GM19043 (cell line): ENCODE data around the gene HSD17B3.
"Not testable (repeated sequence)": the region's sequence is repeated elsewhere in the genome, so short reads cannot be mapped to it uniquely, and the experiment has no call there.

Experiments used
- ATAC-seq: cut with Tn5 transposase; IDR thresholded peaks from one replicate; pipeline ENCODE4 v1.9.1; 2021; ENCODE audit warnings: low read depth; ENCODE audit not compliant: unreplicated experiment

The HSD17B3 gene

GRCh38 chr9:96309850-96310249 lies 7.9 kb upstream of the HSD17B3 start:
- ATAC-seq, result no peak

- not testable (repeated sequence) for ATAC-seq
Observed at GRCh38 chr9:96306958-96307357, 5.0 kb upstream of the HSD17B3 start.

- ATAC-seq, result no peak
Observed at GRCh38 chr9:96305171-96305570, 3.2 kb upstream of the HSD17B3 start.

DNA sequence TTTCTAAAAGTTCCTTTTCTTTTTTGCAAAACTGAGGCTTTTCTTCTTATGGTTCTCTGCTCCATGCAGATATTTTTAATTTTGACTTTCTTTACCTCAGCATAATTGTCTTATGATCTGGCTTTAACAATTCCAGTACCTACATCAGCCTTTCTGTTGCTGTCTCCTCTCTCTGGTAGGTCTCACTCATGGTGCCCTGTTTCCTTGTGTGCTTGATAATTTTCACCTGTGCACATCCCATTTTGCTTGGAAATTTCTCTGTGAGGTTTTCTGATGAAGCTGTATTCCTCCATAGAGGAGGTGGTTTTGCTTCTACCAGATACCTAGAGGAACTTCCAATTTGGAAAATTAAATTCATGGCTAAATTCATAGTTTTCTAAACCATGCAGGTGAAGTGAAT lies 2.3 kb upstream of the HSD17B3 start:
- ATAC-seq, result no peak

DNA sequence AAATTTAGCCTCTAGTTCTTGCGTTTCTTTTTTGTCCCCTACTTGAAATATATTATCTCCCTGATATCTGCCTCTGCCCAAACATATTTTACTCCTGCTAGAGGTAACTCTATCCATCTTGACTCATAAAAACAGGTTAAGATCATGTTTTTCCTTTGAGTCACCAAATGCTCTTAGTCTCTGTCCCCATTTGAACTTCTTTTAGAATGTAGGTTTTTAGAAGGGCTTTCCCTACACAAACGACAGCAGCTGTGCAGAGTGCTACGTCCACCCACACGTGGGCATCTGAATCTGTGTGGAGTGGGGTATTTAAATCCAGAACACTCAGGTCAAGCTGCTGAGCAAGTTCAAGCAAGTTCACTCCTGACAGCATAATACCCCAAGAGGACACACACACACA lies 2.2 kb downstream of the HSD17B3 start:
- ATAC-seq, result no peak

DNA sequence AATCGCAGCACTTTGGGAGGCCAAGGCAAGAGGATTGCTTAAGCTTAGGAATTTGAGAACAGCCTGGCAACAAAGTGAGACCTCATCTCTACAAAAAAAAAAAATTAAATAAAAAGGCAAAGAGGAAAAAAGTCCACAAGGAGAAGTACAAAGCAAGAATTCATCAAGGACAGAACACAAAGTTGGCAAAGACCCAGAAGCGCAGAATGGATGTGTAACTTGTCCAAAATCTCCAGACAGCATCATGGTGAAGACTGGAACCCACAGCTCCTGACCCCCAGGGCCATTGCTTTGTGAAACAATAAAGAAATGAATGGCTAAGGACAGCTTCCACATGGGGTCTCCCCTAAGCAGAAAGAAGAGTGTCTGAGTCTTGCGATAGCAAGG lies 7.8 kb downstream of the HSD17B3 start:
- no peak for ATAC-seq

DNA sequence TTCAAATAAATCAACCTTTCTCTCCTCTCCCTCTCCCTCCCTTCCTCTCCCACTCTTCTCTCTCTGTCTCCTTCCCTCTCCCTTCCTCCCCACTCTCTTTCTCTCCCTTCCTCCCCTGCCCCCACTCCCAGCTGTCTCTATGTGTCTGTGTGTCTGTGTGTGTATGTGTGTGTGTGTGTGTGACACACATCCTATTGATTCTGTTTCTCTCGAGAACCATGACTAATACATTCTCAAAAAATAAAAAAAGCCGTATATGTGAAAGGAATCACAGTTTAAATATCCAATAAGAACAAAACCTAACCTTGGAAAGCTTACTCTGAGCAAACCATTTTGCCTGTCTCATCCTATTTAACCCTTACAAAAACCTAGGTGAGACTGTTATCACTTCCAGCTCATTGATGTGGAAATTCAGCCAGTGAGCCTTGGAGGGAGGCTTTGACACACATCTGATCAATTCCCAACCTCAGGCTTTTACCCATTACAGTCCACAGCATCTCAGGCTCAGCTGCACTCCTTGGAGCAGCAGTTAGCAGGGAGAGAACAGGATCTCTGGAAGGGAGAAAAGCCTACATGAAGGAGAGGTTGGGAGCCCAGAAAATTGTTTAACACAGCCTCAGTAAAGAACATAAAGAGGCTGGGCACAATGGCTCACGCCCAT lies 8.3 kb downstream of the HSD17B3 start:
- ATAC-seq, result no peak

DNA sequence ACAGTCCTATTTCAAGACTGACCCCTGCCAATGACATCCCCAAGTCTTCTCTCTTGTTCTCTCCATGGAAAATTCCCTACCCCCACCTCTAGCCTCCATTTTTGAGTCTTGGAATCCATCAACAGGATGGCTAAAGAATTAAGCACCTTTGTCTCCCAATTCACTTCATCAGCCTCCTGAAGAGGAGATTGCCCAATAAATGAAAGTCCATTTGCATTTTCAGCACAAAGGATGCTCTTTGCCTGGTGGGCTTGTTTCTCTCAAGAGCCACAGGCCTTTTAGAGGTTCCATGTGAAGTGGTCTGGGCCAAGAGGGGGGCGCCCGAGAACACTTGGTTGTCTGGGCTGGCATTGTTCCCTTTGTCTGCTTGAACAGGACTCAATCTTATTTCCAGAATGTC lies 12.6 kb downstream of the HSD17B3 start:
- ATAC-seq, result no peak

DNA sequence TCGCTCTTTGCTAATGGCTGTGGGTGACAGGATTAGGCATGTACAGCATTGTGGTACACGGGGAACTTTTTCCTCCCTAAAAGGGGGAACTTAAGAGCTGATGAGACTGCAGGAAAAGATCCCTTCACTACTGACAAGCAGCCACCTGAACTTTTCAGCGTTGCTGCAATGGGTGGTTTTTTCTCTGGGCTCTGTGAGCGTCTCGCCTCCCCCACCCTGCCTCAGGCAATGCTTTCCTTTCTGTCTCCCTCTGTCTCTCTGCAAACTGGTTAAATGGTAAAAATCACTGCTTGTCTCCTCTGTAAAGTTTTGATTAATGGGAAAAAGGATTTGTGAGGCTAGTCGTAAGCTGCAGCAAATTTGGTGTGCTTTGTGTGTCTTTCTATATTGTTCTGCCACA lies 20.3 kb downstream of the HSD17B3 start:
- ATAC-seq, result no peak

DNA sequence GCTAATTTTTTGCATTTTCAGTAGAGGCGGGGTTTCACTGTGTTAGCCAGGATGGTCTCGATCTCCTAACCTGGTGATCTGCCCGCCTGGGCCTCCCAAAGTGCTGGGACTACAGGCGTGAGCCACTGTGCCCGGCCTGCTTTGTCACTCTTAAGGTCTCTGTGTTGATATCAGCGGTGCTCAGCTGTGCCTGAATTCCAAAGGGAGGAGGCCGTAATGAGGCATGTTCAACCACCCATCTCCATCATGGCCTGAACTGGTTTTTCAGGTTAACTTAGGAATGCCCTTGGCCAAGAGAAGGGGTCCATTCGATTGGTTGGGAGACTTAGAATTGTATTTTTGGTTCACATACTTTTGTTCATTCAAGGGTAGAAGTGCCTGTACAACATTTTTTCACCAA lies 22.0 kb downstream of the HSD17B3 start:
- no peak for ATAC-seq

- ATAC-seq, result no peak
Observed at GRCh38 chr9:96274939-96275338, 27.0 kb downstream of the HSD17B3 start.

DNA sequence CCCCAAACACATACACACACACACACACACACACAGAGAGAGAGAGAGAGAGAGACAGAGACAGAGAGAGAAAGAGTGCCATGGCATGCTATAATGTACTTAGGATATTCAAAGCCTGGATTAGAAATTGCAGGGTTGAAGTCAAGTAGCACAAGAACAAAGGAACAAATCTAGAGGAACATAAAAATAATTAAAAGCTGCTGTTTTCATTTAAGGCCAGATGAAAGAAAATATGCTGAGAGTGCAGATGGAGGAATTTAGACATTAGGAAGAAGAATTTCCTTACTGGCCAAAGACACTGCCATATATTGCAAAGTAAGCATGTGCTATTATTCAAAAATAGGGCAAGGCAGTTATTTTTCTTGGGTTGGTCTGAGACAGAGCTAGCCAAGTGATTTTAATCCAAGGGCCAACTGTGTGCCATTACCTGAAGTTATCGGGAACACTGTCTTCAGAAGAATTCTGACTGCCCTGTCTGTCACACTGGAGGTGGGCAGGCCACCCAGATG lies 31.7 kb downstream of the HSD17B3 start:
- ATAC-seq, result no peak

GRCh38 chr9:96258967-96259366 lies 43.0 kb downstream of the HSD17B3 start:
- ATAC-seq, result no peak

DNA sequence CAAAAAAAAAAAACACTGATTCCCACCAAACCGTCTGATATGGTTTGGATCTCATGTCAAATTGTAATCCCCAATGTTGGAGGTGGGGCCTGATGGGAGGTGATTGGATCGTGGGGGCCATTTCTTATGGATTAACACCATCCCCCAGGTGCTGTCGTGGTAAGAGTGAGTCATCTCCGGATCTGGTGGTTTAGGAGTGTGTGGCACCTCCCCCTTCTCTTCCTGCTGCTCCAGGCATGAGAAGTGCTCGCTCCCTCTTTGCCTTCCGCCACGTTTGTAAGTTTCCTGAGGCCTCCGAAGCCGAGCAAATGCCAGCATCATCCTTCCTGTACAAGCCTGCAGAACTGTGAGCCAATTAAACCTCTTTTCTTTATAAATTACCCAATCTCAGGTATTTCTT lies 45.2 kb downstream of the HSD17B3 start:
- no peak for ATAC-seq

GRCh38 chr9:96255698-96256097 lies 46.3 kb downstream of the HSD17B3 start:
- no peak for ATAC-seq

DNA sequence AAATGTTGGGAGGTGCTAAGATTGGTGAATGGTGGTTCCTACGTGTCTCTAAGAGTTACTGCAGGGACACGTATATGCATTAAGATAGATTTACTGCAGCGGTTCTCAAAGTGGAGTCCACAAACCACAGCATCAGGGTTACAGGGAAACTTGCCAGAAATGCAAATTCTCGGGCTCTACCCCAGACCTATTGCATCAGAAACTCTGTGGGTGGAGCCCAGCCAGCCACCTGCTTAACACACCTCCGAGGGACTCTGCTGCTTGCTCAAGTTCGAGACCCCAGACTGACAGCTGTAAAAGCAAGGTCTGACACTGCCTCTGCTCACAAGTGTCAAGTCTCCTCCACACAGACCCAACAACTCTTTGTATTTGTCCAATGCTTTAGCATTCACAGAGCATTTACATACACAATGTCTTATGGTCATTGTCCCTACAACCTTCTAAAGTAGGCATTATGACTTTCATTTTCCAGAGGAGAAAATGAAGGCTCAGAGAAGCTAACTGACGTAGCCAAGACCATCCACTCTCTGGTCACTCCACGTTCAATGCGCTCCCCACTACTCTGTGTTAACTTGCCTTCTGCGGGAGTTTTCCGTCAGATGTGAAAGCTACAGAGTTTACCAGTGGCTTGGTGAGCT lies 48.8 kb downstream of the HSD17B3 start:
- ATAC-seq, result no peak

DNA sequence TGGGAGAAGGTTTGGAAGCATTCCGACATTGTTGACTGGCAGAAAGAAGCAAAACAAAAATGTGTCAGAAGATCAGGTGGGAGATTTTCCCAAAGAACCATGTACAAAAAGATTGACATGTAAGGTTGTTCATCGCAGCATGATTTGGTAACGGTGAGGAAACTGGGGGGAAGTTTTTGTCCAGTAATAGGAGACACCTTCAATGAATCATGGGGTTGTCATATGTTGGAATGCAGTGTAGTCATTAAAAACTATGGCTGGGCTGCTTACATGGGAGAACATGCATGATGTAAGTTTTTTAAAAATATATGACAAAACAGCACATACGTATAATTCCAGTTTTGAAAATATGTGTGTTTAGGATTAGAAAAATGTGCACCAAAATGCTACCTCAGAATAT lies 50.5 kb downstream of the HSD17B3 start:
- no peak for ATAC-seq

DNA sequence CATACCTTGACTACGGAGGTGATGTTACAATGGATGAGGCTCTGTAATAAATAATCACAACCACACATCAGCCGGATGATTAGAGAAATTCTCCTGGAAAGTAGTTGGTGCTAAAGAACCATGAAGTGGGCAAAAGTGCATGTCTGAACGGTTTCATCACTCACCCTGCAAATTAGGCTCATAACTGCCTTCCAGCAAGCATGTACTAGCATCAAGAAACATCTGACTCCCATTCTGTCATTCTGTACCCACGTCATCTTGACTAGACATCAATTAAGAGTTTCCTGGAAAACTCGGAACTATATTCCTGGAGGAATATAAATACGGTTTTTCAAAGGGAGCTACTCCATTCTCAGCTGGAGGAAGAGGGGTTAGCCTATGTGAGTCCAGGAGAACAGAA lies 52.2 kb downstream of the HSD17B3 start:
- ATAC-seq, result no peak

GRCh38 chr9:96246267-96246671 lies 55.7 kb downstream of the HSD17B3 start:
- no peak for ATAC-seq

DNA sequence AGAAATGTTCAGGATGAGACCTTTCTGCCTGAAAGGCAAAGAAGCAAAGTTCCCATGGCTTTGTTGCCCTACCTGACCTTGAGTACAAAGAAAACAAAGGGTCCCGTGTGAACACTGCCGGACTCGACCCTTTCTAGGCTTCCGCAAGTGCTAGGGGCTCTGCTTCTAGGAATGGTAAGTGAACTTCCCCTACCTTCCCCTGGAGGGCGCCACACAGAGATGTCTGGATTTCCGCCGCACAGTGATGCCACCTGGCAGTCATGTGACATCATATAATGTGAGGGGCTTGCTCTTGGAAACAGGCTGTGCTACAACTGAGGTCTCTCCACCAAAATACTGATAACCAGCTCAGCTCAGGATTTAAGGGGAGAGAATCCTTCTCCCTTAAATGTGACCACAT lies 56.6 kb downstream of the HSD17B3 start:
- ATAC-seq, result no peak

GRCh38 chr9:96243778-96244177 lies 58.2 kb downstream of the HSD17B3 start:
- ATAC-seq, result no peak

DNA sequence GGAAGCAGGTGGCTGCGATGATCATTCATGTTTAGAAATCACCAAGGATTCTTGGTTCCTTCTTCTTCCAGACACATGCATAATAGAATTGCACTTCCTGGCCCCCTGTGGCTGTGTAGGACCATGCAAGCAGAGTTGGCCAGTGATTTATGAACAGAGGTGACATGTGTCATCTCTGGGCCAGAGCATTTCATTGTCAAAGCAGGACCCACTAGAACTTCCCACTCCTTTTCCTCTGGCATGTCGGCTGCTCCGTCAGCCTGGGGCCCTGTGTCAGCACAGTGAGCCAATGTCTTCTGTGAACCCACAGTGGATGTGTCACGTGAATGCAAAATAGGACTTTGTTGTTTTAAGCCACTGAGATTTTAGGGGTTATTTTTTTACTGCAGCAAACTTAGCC lies 59.2 kb downstream of the HSD17B3 start:
- no peak for ATAC-seq
